ENCODE measurements around the gene CACNA1S. TPM values are rescaled to one million over a fixed set of nuclear protein-coding genes. Genes with fewer than 3 reads are reported as not detected.

Gene CACNA1S
- total and polyA plus RNA-seq, 2 of the 8 experiments (the other 6 are each of a cell fraction or from before 2014, with no cell fraction given): 0.06 TPM; not detected in 1

DNA sequence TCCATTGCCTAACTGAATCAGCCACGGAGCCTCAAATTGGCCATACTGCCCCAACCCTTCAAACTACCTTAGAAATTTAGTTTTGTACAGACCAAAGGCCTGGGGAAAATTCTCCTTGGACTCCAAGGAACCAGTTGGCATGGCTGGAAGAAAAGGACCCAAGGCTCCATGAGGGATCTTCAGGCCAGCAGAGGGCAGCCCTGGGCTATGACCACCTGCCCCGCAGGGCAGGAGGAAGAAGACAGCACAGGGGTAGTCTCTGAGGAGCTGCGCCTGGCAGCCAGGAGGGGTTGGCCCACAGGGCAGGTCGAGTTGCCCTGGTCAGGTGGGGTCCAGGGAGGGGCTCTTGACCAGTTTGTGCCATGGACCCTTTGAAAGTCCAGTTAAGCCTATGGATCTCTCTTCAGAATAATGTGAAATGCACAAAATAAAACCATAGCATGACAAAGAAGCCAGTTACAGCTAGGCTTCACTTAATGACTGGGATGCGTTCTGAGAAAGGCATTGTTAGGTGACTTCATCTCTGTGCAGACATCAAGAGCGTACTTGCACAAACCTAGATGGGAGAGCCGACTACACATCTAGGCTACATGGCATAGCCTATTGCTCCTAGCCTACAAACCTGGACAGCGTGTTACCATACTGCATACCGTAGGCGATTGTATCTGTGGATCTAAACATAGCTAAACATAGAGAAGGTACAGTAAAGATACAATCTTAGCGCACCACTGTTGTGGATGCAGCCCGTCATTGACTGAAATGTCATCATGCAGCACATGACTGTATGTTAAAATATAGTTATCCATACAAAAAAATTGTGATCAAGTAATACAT lies 26.1 kb downstream of the CACNA1S start (continued):
- TF ChIP-seq JUND (IDR thresholded peaks at IDR 0.05; ENCODE audit: low read length): no peak
- TF ChIP-seq POLR2AphosphoS5 (IDR thresholded peaks at IDR 0.05; ENCODE audit: low read depth, low read length): no peak
- 0 out of 2 replicates have a peak, but pooled peaks have one; percentile 30 for TF ChIP-seq TBP (IDR thresholded peaks at IDR 0.05; ENCODE audit: low read depth, low read length)
- TF ChIP-seq SP4 (IDR thresholded peaks at IDR 0.05; ENCODE audit: low read length): no peak
- no peak for TF ChIP-seq CHD7 (IDR thresholded peaks at IDR 0.05; ENCODE audit: insufficient replicate concordance, low read length)
- TF ChIP-seq GABPA (IDR thresholded peaks at IDR 0.05; ENCODE audit: borderline replicate concordance, insufficient read depth, low read length): peak; percentile 54; the same call in 1 of the 2 replicates
- no peak for TF ChIP-seq SIN3A (conservative IDR thresholded peaks at IDR 0.05 in 1 of 2, IDR thresholded peaks at IDR 0.05 in 1 of 2; ENCODE audit: low read depth in 1 of 2, low read length in 2 of 2)
- no peak for TF ChIP-seq KDM1A (IDR thresholded peaks at IDR 0.05; ENCODE audit: borderline replicate concordance, low read length)

Data from H1 (cell line).